ENCODE measurements around the gene DNAJB8.

The DNAJB8 gene

DNA sequence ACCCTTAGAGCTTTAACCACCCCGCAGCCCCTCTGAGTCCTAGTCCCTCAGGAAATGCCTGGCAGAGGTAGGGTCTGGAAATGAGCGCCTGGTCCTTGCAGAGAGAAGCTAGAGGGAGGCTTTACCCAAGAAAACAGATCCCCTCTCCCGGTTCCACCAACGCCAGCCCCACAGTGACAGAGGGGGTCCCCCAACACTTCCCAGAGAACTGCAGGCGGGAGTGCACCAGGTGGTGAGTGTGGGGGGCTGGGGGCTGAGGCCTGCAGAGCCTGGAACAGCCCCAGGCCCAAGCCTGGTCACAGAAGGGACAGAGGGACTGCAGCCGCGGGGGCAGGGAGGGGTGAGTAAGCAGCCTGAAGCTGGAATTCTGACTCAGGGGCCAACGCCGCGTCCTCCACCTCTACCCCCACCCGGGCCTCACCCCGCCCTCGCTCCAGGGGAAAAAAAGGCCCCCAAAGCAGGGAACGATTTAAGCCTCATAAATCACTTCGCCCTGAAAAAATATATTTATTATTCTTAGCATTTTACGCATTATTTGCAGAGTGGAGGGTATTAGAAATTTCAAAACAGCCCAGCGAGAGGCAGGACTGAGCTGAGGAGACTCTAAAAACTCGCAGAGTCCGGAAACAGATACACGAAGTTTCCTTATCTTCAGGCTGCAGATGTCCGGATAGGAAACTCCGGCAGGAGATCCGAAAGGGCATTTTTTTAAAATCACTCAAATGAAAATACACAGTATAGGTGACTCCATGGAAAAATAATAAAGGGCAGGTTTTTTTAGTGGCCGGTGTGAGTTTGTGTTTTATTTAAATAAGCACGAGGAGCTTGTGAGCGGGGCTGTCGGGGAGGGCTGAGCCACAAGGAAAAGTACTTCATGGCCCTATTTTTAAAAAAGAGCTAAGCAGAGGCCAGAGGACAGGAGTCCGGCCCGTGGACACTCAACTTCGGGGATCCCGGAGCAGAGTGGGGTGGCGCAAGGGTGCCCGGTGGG lies 16.3 kb upstream of the DNAJB8 start:
- no peak for DNase-seq (ENCODE audit: low read depth)

DNA sequence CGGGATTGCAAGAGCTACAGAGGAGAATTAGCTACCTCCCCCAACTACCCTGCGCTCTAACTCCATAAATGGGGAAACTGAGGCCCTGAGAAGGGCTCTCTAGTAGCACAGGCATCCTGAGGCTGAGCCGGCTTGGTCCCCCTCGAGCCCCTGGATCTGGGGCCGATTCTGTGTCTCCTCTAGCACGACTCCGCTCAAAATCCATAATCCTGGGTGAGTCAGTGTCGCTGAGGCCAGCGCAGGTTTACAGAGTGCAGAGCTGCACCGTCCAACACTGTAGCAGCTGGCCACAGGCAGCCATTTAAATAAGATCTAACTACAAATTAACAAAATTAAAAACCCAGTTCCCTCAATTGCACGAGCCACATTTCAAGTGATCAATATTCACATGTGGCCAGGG lies 15.5 kb upstream of the DNAJB8 start:
- no peak for DNase-seq (ENCODE audit: low read depth)

DNA sequence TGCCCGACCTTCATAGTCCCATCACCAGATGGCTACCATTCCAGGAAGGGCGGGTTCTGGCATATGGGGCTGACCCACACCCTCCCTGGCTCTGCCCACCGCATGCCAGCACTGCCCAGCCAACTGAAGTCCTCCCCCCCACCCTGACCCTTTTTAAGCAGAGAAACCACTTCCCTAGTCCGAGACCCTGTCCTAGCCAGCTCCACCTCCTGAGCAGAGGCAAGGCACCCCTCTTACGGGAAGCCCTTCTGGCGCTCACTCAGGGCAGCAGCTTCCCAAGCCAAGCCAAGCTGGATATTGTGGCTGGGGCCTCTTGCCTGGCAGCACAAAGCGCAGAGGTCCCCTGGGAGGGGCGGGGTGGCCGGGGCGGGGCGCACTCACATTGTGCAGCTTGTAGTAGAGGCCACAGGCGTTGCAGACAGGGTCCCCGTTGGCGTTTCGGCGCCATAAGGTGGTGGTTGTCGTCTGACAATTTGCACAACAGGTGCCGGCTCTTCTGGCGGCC lies 14.8 kb upstream of the DNAJB8 start:
- no peak for DNase-seq (ENCODE audit: low read depth)

DNA sequence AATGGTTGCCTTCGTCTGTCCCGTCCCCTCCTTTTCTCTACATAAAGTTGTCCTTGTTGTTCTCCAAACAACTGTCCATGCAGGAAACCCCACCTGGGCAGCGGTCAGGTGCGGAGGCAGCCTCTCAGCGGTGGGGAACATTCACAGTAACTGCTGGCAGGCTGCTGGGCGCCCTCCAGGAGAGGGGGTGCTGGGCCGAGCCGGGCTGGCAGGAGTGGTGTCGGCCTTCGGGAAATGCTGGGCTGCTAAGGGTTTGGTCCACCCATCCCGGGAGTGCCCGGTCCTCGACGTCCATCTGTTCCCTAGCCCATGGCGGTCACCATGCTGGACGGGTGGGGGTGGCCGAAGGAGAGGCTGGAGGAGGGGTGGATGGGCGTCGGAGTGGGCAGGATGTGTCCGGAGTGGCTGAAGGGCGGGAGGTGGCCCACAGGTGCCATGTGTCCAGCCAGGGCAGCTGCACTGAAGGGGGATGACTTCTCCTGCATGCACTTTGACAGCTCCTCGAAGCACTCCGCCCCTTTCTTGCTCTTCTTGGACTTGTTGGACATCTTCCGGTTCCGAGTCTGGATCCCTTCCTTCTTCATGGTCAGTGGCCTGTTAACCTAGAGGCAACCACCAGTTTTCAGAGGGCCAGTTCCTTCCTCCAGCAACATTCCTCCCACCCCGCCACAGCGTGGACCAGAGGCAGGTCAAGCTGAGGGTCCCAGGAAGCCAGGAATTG lies 14.2 kb upstream of the DNAJB8 start:
- no peak for DNase-seq (ENCODE audit: low read depth)

DNA sequence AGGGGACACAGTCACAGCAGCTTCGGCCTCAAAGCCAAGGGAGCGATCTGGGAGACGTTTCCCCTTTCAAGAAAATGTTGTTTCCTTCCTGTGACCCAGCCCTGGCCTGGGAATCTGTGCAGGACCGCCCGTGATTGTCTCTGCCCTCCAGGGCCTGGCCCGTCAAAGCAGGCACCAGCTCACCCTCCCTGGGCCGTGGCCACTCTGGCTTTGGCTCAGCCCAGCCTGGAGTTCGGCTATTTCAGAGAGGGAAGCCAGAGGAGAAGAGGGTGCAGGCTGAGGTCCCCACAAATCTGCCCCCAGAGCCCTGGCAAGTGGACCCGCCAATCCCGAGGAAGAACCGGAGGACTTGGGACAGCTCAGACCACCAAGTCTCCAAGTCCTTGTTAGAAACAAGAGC lies 13.6 kb upstream of the DNAJB8 start:
- no peak for DNase-seq (ENCODE audit: low read depth)

DNA sequence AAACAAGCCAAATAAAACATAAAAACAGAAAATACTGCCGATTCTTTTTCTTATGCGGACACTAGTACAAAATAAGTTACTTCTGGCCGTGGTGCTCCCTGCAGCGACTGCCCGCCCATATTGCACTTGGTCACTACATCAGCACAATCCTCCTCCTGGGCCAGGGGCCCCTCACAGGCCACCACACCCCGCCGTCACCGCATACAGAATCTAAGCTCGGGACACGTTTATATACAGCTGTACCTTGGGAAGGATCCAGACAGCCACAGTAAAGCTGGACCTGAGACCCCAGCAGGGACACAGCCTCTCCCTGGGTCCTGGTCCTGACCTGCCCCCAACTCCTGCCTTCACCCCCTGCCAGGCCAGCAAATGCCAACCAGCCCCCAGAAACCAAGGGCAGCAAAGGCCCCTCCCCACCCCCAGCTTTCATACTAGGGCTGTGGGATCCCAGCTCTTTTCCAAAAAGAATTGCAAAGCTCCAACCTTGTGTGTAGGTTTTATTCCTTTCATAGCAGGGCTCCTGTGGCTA lies 12.9 kb upstream of the DNAJB8 start:
- DNase-seq (ENCODE audit: low read depth): no peak

DNA sequence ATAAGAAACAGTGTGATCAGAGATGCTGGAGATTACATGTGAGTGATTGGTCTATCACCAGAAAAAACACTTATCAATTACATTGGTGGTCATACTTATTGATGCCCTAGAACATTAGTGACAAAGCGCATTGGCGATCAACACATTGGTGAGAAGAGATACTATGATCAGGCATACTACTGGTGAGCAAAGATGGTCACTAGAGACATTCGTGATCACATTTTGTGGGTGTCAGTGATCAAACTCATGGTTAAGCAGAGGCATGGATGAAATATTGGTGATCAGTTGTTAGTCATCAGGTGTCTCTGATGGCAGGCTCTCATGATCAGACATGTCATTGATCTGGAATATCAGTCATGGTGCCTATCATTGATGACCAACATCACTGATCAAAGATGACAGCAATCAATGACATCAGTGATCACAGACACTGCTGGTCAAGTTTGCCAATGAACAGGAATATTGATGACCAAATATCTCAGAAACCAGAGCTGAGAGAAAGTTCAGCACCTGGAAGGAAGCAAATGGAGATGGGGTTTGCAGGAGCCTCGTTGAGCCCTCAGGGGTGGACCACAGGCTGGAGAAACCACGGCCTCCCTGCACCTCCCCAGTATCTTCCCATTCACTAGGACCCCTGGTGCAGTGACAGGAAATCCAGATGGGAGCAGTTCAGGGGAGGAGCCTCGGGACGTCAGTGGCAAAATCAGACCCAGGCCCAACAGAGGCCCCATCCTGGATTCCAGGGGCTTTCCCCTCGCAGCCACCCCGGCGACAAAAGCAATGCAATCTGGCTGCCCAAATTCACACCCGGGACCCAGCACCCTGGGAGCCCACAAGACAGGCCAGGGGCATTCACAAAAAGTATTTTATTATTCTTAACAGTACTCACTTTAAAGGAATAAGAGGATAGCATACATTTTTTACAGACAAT lies 12.2 kb upstream of the DNAJB8 start:
- DNase-seq (ENCODE audit: low read depth): no peak

DNA sequence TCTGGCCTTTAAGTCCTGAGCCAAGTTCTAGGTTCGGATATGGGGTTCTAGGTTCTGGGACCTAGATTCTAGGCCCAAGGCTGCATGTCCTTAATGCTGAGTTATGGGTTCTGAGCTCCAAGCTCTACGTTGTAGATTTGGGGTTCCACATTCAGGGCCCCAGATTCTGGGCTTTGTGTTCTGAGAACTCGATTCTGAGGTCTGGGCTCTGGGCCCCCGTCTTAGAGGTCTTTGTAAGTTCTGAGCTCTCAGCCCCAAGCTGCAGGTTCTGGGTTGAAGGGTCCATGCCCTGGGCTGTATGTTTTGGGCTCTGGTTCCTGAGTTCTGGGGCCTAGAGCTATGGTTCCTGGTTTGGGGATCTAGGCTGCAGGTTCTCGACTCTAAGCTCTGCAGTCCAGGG lies 10.0 kb upstream of the DNAJB8 start:
- DNase-seq (ENCODE audit: low read depth): no peak

DNA sequence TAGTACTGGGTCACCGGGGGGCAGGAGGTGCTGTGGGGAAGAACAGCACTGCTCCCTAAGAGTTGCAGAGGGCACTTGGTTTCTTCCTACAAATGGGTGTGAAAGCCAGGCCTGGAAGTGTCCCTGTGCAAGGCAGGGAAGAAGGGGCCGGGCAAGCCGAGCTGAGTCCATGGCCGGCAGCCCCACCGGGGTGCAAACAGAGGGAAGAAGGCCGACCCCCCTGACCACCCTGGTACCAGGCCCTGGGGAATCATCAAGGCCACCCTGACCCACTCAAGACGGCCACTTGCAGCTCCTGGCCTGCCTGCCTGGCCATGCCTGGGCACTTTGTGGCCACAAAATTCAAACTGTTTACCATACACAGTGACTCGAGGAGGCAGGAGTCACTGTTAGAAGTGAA lies 8.7 kb upstream of the DNAJB8 start:
- DNase-seq (ENCODE audit: low read depth): no peak

DNA sequence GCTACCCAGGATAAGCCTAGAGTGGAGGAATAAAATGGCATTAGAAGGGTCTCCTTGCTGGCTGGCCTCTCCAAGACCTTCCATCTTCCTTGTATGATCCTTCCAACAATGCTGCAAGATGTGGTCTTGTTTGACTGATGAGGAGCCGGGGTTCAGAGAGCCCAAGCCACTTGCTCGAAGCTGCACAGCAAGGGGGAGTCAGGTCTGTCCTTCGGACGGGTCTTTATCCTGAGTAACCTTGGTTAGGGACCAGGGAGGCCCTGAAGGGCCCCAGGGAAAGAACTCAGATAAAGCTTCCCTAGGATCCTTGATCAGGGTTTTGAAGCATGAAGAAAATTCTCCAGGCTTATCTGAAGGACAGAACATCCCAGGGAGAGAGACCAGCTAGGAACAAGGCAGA lies 7.0 kb upstream of the DNAJB8 start:
- no peak for DNase-seq (ENCODE audit: low read depth)

DNA sequence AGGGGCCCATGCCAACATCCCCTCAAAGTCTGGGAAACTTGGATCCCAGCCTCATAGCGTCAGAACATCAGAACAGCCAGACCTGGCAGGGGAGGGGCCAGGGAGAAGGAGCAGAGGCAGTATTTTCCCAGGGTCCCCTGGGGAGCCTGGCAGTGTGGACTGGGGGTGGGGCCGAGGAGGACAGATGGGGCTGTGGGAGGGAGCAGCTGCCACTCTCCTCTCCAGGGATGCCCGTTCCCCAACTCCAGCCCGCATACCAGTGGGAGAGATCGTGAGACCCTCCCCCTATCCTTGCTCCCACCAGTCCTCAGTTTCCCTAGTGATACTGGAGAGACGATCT lies 6.5 kb upstream of the DNAJB8 start:
- no peak for DNase-seq (ENCODE audit: low read depth)

DNA sequence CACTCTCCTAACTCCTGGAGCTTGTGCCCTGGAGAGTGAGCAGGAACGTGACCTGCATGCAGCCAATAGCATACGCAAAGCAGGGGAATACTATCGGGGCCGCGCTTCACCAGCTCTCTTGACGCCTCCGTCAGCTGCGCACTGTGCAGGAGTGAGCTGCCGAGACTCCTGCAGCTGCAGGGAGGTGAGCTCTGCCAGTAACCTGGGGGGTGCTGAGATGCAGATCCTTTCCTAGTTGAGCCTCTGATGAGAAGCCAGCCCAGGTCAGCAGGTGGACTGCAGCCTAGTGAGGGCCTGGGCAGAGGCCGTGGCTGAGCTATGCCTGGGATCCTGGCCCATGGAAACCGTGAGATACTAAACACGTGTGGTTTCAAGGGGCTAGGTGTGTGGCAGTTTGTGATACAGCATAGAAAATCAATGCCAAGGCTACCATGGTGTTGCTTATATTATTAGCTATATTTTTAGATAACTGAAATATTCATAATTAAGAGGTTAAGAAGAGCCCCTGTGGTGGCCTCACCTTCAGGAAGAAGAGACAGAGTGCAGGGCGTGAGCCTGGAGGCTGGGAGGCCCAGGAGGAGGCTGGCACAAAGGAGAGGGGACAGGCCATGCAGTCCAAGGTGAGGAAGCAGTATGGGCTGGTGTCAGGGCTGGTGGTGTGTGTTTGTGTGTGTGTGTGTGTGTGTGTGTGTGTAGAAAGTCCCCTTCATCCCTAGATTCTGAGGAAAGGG lies 5.9 kb upstream of the DNAJB8 start:
- DNase-seq (ENCODE audit: low read depth): no peak

DNA sequence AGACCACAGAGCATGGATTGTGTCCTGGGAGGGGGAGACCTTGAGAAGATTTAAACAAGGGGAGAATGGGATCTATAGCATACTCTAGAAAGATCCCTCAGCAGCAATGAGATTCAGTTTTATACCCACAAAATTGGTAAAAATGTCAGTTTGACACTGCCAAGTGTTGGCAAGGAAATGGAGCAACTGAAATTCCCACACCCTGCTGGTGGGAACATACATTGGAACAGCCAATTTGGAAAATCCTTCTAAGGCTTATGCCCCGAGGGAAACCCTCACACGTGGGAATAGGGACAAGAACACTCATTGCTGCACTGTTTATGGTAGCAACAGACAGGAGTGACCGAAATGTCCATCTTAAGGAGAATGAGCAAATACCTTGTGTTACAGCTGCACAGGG lies 5.0 kb upstream of the DNAJB8 start:
- DNase-seq (ENCODE audit: low read depth): no peak

DNA sequence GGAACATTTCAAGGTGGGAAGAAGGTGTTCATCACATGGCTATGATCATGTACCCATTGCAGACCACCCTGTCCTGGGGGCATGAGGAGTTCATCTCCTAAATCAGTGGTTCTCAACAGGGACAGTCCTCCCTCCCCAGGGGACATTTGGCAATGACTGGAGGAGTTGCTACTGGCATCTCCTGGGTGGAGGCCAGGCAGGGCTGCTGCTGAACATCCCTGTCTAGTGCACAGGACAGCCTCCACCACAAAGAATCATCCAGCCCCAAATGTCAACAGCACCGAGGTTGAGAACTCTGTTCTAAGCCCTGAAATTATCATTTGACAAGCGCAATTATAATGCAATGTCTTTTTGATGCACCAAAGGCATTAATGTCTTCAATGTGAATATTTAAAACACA lies 4.4 kb upstream of the DNAJB8 start:
- no peak for DNase-seq (ENCODE audit: low read depth)

DNA sequence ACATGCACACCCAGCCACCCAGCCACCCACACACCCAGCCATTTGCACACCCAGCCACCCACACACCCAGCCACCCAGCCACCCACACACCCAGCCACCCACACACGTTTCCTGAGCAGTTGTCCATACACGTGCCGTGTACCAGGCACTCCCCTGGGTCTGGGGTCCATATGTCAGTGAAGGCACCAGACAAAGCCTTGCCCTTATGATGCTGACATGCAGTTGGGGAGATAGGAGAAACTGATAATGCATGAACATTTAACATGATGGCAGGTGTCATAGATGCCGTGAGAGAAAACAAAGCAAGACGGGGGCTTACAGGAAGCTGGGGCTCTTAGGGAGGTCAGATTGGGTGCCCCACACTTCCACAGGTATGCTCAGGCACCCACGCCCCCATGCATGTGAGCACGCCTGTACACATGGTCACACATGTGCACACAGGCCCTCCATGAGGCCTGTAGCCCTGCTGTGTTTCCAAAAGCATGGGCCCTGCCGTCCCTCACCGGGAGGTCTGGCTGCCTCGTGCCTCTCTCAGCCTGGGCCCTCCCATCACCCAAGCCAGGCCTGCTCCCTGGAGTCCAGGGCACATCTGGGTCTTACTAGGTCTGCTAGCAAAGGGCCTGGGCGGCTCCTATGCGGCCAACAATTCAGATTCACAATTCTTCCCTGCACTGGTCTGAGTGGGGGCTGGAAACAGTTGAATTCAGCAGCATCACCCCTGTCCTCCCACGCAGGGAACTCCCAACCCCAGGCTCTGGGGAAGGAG lies 3.6 kb upstream of the DNAJB8 start:
- no peak for DNase-seq (ENCODE audit: low read depth)

DNA sequence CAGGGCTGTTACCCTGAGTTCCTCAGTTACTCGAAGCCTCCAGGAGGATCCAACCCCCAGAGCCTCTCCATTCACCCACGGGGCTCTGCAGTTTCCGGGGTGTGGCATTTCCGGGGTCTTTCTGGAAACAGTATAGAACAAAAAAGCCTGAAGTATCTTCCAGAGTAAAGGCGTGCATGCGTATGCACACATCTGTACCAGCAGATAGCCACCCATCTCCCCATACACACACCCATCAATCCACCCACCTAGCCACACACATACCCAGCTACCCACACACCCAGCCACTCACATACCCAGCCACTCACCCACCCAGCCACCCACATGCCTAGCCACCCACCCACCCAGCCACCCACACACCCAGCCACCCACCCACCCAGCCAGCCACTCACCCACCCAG lies 2.9 kb upstream of the DNAJB8 start:
- DNase-seq (ENCODE audit: low read depth): no peak

DNA sequence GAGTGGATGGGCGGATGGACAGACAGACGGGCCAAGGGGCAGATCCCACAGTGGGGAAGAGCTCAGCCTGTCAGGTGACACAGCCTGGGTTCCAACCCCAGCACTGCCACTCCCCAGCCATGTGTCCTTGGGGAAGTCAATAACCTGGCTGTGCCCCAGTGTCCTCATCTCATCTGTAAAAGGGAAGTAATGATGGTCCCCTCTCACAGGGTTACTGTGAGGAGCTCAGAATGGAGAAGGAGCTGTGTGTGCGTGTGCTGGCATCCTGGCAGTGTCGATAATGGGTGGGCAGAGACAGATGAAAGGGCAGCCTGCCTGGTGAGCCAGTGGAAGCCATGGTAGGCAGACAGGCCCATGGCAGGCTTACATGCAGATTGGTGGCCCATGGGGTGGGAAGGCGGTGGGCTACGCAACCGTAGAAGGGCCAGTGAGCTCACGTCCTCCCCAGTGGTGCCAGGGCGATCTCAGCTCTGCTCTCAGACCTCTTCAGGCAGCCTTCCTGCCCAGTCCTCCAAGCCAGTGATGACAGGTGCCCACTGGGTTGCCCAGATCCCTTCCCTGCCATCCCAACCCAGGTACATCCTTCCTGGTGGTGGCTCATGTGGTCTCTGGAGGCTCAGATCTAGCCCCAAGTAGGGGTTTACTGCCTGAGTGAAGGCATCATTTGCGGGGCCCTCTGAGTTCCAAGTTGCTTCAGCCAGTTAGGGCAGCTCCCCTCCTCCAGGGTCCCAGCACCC lies 2.3 kb upstream of the DNAJB8 start:
- no peak for DNase-seq (ENCODE audit: low read depth)

DNA sequence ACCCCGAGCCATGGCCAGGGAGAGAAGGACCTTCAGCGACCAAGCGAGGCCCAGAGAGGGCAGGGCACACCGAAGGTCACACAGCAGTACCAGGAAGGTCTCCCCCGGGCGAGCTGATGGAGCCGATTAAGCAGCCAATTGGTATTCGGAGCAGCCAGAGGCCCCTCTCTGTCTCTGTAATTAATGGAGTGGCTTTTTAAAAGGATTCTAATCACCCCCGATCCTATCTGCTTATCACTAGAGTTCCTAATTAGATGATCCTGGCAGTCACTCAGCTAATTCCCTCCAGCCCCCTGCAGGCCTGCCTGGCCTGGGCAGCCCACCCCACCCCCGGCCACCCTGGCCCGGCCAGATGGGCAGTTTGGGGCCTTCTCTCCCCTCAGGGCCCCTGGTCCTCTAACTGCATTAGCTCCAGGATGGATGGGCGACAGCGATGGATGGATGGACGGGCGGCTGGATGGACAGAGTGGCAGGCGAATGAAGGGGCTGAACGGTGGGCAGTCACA lies 1.6 kb upstream of the DNAJB8 start:
- DNase-seq (ENCODE audit: low read depth): no peak

DNA sequence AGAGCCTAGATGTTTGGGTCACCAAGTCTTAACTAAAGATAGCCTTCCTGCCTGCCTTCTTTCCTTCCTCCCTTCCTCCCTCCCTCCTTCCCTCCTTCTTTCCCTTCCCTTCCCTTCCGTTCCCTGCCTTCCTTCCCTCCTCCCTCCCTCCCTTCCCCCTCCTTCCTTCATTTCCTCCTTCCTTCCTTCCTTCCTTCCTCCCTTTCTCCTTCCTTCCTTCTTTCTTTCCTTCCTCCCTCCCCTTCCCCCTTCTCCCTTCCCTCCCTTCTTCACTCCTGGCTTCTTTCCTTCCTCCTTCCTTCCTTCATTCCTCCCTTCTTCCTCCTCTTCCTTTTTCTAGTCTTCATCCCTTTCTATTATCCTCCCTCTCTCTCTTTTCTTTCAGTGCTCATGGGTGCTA lies 2.0 kb downstream of the DNAJB8 start:
- no peak for DNase-seq (ENCODE audit: low read depth)

DNA sequence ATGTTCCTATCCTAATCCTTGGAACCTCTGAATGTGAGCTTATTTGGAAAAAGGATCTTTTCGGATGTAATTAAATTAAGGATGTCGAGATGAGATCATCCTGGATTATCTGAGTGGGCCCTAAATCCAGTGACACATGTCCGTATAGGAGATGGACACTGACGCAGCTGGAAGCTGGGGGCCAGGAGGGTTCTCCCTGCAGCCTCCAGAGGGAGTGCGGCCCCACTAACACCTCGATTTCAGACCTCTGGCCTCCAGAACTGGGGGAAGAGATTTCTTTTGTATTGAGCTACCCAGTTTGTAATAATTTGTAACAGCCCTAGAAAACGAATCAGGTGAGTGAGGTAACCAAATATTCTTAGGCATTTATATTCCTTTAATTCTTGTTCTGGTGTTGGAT lies 2.5 kb downstream of the DNAJB8 start:
- DNase-seq (ENCODE audit: low read depth): no peak
